Large intestine (tissue), 3 donors: ENCODE results near the gene DBNDD2. TPM values are rescaled to one million over a fixed set of nuclear protein-coding genes. Genes with fewer than 3 reads are reported as not detected.

Source experiments
- DNase-seq, 2 donors: peaks; one replicate each; pipeline versions ENCODE4 v3.0.0 to v3.0.0-alpha.2; 2013
- H3K27ac ChIP-seq: one replicate; pipeline ENCODE4 v1.5.1; 2013; ENCODE audit warnings: low read length
- H3K27me3 ChIP-seq: 2 replicates; pipeline ENCODE4 v1.6.1; 2013; ENCODE audit warnings: low read length; ENCODE audit not compliant: control insufficient read depth, insufficient read depth
- H3K36me3 ChIP-seq: 2 replicates; pipeline ENCODE4 v1.6.1; 2013; ENCODE audit warnings: low read length; ENCODE audit not compliant: control insufficient read depth, insufficient read depth
- H3K4me1 ChIP-seq: one replicate; pipeline ENCODE4 v1.6.1; 2013; ENCODE audit warnings: low read length; ENCODE audit not compliant: control insufficient read depth, insufficient read depth
- H3K4me3 ChIP-seq: one replicate; pipeline ENCODE4 v1.5.1; 2013; ENCODE audit warnings: low read length
- H3K9me3 ChIP-seq: one replicate; pipeline ENCODE4 v1.6.1; 2013; ENCODE audit warnings: mild to moderate bottlenecking, low read depth, low read length, moderate library complexity; ENCODE audit not compliant: control insufficient read depth
- WGBS: methylation state at CpG from one replicate; pipeline ENCODE4 v1.1.5; 2013; ENCODE audit warnings: low lambda C conversion rate; ENCODE audit not compliant: insufficient coverage; 5-methylcytosine and 5-hydroxymethylcytosine counted together
- polyA plus RNA-seq: library from polyadenylated mRNA; unstranded; fragments of 120-200 nt; gene quantifications from one replicate; pipeline ENCODE4 v1.2.1, GENCODE V29; 2013

The DBNDD2 gene
- polyA plus RNA-seq, 1 donor = 36.1 TPM

DNA sequence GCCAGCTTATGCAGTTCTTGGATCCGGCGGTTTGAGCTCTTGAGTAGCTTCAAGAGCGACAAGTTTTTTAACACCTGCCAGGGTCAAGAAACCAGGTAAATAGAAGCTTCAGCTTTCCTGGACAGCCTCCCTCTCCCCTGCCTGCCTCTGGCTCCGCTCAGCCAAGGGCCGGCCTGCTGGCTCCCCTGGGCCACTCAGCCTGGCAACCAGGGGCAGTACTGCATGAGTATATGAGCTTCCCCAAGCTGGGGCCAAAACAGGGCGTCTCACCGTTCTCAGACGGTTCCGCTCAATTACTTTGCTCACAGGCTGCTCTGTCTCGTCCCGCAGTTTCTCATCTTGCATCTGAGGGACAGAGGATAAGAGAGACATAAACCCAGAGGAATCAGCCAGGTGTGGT, 30.8 kb upstream of the DBNDD2 start:
- peak overlapping the region; percentile 30 for H3K27ac ChIP-seq
- peaks cover 25% of the 10 kb centered on the region for H3K4me1 ChIP-seq
- no peaks in the 10 kb centered on the region for H3K9me3 ChIP-seq
- no peak for DNase-seq
- no peaks in the 10 kb centered on the region for H3K36me3 ChIP-seq
- WGBS = no CpG with 5 or more reads among the region's 11 CpGs
- H3K27me3 ChIP-seq = no peaks in the 10 kb centered on the region
- H3K4me3 ChIP-seq = no peak overlapping the region

DNA sequence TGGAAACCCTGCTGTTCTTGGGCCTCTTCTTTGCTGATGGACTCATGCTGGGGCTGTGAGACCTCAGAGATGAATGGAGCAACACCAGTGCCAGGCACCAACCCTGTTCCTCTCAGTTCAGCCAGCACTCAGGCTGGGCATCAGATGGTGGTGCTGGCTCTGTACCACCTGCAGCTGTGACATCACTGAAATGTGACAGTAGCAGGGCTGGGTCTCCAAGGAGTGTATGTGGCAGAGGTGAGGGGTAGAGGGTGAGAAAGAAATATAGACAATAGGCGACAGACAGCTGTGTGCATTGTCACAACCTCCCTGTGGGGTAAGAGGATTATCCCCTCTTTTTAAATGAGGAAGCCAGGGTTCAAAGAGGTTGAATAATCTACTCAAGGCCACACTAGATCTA, 29.9 kb upstream of the DBNDD2 start, which contains the start of gene TP53TG5:
Gene TP53TG5 (minus strand): TSS at position 135 of the 400 bp plus-strand sequence. CDS start 89 bp downstream, at position 46.
- Histone ChIP-seq H3K4me3 (no peak within 1 kb of the TSS), H3K36me3 (no peaks in the 10 kb centered on the region), H3K27me3 (no peaks in the 10 kb centered on the region), H3K27ac (peak within 1 kb of the TSS; percentile 30), H3K9me3 (no peaks in the 10 kb centered on the region), H3K4me1 (peaks cover 21% of the 10 kb centered on the region)
- WGBS = no CpG with 5 or more reads among the region's 1 CpG
- no peak for DNase-seq

DNA sequence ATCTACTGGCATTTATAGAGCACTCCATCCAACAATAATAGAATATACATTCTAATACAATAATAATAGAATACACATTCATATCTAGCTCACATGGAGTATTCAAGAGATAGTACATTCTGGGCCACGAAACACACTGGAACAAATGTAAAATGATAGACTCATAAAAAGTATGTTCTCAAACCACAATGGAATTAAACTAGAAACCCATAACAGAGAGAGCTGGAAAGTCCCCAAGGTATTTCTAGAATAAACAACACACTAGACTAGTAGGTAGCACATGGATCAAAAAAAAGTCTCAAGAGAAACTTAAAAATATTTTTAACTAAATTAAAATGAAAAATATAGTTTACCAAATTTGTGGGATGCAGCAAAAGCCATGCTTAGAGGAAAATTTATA, 20.8 kb upstream of the DBNDD2 start:
- no CpG with 5 or more reads among the region's 1 CpG for WGBS
- H3K4me1 ChIP-seq = no peaks in the 10 kb centered on the region
- no peaks in the 10 kb centered on the region for H3K9me3 ChIP-seq
- no peak overlapping the region for H3K4me3 ChIP-seq
- H3K27ac ChIP-seq = no peak overlapping the region
- no peaks in the 10 kb centered on the region for H3K27me3 ChIP-seq
- no peaks in the 10 kb centered on the region for H3K36me3 ChIP-seq
- no peak for DNase-seq

DNA sequence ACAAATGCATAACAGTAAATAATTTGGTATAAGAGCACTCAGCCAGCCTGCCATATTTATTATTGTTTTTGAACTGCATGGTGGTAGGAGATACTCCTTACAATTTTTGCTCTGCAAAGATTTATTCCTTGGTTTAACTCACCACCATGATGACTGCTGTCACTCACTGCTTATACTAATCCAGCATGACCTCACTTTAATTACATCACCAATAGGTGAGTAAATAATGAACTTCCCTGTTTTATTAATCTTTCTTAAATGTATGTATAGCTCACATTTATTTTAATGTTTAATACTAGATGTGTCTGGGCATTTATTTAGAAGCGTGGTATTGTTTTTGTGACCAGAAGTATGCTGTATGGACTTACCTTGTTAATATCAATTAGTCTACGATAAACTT, 17.2 kb upstream of the DBNDD2 start:
- Histone ChIP-seq H3K27ac (no peak overlapping the region), H3K27me3 (no peaks in the 10 kb centered on the region), H3K9me3 (no peaks in the 10 kb centered on the region), H3K4me3 (no peak overlapping the region), H3K36me3 (peaks cover 2% of the 10 kb centered on the region), H3K4me1 (no peaks in the 10 kb centered on the region)
- no CpG with 5 or more reads among the region's 2 CpGs for WGBS
- DNase-seq = no peak

DNA sequence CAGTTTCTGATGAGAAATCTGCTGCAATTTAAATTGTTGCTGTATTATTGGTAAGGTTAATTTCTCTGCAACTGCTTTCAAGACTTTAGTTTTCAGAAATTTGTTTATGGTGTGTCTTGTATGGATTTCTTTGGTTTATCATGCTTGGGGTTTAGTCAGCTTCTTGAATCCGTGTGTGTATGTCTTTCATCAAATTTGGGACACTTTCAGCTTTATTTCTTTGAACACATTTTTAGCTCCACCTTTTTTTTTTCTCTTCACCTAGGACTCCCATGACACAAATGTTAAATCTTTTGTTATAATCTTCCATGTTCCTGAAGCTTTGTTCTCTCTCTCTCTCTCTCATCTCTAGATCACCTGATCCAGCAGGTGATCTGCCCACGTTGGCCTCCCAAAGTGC, 16.5 kb upstream of the DBNDD2 start:
- Histone ChIP-seq H3K4me3 (no peak overlapping the region), H3K27ac (no peak overlapping the region), H3K36me3 (peaks cover 2% of the 10 kb centered on the region), H3K27me3 (no peaks in the 10 kb centered on the region), H3K4me1 (no peaks in the 10 kb centered on the region), H3K9me3 (no peaks in the 10 kb centered on the region)
- DNase-seq = no peak
- WGBS = 79% methylated on average over 1 of the region's 2 CpGs

DNA sequence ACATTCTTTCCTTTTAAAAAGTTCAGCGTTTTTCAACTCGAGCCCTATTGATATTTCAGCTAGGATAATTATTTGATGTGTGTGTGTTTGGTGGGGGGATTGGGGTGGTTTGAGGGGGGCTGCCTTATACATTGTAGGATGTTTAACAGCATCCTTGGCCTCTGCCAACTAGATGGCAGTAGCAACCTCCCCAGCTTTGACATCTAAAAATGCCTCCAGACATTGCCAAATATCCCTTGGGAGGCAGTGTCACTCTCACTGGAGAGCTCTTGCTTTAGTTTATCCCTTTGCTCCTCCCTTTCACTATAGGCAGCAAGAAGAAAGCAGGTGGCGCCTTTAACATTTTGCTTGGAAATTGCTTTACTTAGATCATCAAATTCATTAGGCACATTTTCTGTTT, 15.4 kb upstream of the DBNDD2 start:
- no peaks in the 10 kb centered on the region for H3K4me1 ChIP-seq
- H3K36me3 ChIP-seq = peaks cover 2% of the 10 kb centered on the region
- no peak overlapping the region for H3K27ac ChIP-seq
- no peaks in the 10 kb centered on the region for H3K9me3 ChIP-seq
- WGBS = no CpG with 5 or more reads among the region's 3 CpGs
- H3K27me3 ChIP-seq = no peaks in the 10 kb centered on the region
- no peak for DNase-seq
- H3K4me3 ChIP-seq = no peak overlapping the region

DNA sequence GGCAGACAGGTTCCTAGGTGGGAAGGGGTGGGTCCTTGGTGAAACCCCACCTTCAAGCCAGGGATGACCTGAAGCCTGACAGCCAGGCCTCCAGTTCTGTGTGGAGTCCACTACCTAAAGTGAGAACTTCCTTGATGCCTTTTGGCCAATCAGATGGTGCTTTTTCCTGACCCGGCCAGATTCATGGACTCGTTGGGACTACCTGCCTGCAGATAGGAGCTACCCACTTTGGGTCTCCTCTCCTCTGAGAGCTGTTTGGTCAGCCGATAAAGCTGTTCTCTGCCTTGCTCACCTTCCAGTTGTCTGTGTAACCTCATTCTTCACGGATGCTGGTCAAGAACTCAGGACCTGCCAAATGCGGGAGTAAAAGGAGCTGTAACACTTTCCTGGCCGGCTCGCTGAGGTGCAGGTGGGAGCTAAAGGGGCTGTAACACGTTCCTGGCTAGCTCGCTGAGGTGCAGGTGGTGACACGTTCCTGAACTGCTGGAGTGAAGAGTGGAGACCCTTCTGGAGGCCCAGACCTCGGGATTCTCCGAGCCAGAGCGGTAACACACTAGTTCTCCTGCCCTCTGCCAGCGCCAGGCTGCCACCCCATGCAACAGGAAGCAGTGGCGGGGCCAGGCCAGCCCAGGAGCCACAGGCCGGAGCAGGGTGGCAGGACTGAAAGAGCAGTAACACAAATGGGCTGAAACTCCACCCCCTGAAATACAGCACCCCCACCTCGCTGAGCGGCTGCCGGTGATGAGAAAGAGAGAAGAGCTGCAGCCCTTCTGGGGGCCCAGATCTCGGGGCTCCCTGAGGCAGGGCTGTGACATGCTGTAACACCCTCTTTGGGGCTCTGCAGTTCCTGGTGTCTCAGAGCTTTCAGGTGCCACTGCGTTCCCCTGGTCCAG, 13.6 kb upstream of the DBNDD2 start:
- no peaks in the 10 kb centered on the region for H3K9me3 ChIP-seq
- no peak for DNase-seq
- no peak overlapping the region for H3K4me3 ChIP-seq
- no peak overlapping the region for H3K27ac ChIP-seq
- peaks cover 2% of the 10 kb centered on the region for H3K36me3 ChIP-seq
- no peaks in the 10 kb centered on the region for H3K4me1 ChIP-seq
- no CpG with 5 or more reads among the region's 21 CpGs for WGBS
- H3K27me3 ChIP-seq = no peaks in the 10 kb centered on the region

DNA sequence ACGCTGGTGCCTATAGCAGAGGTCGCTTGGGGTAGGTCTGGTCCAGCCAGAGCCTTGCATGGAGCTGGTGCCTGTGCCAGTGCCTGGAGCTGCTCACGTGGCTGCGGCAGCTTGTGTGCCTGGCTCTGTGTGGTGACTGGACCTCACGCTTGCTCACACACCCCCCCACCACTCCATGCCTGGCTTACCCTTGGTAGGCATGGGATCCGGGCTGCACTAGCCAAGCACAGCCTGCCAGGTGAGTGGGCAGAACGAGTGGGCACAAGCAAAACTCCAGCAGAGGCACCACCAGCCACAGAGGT, 13.0 kb upstream of the DBNDD2 start:
- WGBS = no CpG with 5 or more reads among the region's 7 CpGs
- peaks cover 2% of the 10 kb centered on the region for H3K36me3 ChIP-seq
- H3K27ac ChIP-seq = no peak overlapping the region
- no peaks in the 10 kb centered on the region for H3K9me3 ChIP-seq
- H3K4me3 ChIP-seq = no peak overlapping the region
- H3K27me3 ChIP-seq = no peaks in the 10 kb centered on the region
- H3K4me1 ChIP-seq = no peaks in the 10 kb centered on the region
- DNase-seq = no peak

DNA sequence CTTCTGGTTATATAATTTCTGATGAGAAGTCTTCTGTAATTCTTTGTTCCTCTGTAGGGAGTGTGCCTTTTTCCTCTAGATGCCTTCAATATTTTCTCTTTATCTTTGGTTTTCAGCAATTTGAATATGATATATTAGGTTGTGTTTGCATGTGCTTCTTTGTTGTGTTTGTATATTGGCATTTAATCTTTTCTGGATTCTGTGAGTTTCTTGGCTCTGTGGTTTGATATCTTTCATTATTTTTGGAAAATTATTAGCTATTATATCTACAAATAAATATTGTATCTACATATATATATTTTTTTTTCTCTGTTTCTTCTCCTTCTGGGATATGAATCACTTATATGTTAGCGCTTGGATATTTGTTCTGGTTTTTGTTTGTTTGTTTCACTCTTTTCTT, 9.1 kb upstream of the DBNDD2 start:
- no peaks in the 10 kb centered on the region for H3K27me3 ChIP-seq
- no peak for DNase-seq
- WGBS = 100% methylated on average over 1 of the region's 1 CpG
- no peaks in the 10 kb centered on the region for H3K4me1 ChIP-seq
- peaks cover 5% of the 10 kb centered on the region for H3K9me3 ChIP-seq
- H3K36me3 ChIP-seq = peaks cover 2% of the 10 kb centered on the region
- no peak overlapping the region for H3K4me3 ChIP-seq
- H3K27ac ChIP-seq = no peak overlapping the region

DNA sequence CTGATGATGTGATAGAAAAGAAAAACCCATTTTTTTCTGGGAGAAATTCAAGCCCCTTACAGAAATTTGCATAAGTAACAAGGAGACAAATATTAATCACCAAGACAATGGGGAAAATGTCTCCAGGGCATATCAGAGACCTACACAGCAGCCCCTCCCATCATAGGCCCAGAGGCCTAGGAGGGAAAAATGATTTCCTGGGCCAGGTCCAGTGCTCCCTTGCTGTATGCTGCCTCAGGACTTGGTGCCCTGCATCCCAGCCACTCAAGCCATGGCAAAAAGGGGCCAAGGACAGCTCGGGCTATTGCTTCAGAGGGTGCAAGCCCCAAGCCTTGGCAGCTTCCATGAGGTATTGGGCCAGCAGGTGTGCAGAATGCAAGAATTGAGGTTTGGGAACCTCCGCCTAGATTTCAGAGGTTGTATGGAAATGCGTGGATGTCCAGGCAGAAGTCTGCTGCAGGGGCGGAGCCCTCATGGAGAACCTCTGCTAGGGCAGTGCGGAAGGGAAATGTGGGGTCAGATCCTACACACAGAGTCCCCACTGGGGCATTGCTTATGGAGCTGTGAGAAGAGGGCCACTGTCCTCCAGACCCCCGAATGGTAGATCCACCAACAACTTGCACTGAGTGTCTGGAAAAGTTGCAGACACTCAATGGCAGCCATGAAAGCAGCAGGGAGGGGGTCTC, 7.6 kb upstream of the DBNDD2 start:
- Histone ChIP-seq H3K4me3 (no peak overlapping the region), H3K4me1 (peaks cover 2% of the 10 kb centered on the region), H3K9me3 (peaks cover 5% of the 10 kb centered on the region), H3K36me3 (no peaks in the 10 kb centered on the region), H3K27ac (no peak overlapping the region), H3K27me3 (peaks cover 3% of the 10 kb centered on the region)
- WGBS = no CpG with 5 or more reads among the region's 6 CpGs
- DNase-seq = no peak
